Measurements from ENCODE around the gene GPS1.
A peak's percentile ranks its signal among the peaks of the same experiment; 100 is the strongest.

GRCh38 chr17:82105882-82106687, 54.4 kb downstream of the GPS1 start:
- TF ChIP-seq CTCF (IDR thresholded peaks at IDR 0.05; ENCODE audit: low read depth, low read length) (peak; percentile 41), EZH2phosphoT487 (IDR thresholded peaks at IDR 0.05; ENCODE audit: low read depth) (no peak)
